Uterus (tissue), 2 donors: Measurements from ENCODE around the gene NEU4.

Source experiments
- POLR2A ChIP-seq, 2 donors: fragments of 450-650 bp; IDR thresholded peaks; one replicate each; pipeline ENCODE4 v1.6.1; 2016; ENCODE audit warnings: antibody characterized with exemption in 2 of 2, mild to moderate bottlenecking in 1 of 2, moderate library complexity in 1 of 2
- TF ChIP-seq, protein P1 (sequence below), 4 experiments: fragments of 200-600 bp in 2 of 4; fragments of 450-650 bp in 2 of 4; sonication (generic) in 2 of 4; IDR thresholded peaks; one replicate each; pipeline ENCODE4 v1.5.1; 2016 to 2019; ENCODE audit warnings: antibody characterized with exemption in 4 of 4, mild to moderate bottlenecking in 2 of 4, moderate library complexity in 1 of 4

DNA sequence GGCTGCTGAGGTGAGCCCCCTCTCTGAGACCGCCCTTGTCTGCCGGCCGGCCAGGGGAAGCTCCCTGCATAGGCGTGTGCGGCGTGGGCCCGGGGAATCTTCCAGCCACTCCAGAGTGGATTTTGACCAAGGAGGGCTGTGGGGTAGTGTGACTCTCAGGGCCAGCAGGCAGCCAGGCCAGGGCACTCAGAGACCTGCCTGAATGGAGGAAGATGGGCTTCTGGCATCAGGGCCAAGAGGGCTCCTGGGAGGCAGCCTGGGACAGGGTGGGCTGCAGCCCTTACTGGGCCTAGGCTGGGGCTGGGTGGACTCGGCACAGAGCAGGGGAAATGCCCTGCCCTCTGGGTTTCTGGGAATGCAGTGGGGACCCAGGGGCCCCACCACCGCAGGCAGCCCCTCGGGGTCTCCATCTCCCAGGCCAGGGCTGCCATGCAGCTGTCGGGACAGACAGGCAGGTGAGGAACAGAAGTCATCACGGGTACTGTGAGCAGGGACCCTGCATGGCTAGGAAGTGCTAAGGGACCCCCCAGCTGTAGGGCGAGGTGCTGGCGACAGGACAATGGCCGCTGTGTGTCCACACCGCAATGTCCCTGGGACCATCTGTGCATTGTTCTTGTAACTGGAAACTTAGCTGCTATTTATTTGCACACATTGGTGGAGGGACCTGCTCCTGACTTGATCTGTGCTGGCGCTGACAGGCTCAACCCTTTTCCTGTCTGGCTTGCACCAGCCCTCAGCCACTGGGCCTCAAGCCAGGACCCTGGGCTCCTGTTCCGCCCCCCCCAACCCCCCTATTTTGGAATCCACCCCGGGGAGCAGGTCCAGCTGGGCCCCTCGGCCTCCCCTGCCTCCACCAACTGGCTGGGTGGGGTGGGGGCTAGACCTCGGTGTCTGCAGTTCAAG, 45.6 kb downstream of the NEU4 start:
- TF ChIP-seq, protein P1, sequence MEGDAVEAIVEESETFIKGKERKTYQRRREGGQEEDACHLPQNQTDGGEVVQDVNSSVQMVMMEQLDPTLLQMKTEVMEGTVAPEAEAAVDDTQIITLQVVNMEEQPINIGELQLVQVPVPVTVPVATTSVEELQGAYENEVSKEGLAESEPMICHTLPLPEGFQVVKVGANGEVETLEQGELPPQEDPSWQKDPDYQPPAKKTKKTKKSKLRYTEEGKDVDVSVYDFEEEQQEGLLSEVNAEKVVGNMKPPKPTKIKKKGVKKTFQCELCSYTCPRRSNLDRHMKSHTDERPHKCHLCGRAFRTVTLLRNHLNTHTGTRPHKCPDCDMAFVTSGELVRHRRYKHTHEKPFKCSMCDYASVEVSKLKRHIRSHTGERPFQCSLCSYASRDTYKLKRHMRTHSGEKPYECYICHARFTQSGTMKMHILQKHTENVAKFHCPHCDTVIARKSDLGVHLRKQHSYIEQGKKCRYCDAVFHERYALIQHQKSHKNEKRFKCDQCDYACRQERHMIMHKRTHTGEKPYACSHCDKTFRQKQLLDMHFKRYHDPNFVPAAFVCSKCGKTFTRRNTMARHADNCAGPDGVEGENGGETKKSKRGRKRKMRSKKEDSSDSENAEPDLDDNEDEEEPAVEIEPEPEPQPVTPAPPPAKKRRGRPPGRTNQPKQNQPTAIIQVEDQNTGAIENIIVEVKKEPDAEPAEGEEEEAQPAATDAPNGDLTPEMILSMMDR (IDR thresholded peaks at IDR 0.05) = no peak
- no peak for TF ChIP-seq POLR2A (IDR thresholded peaks at IDR 0.05)
